Measurements from ENCODE around the gene CYP8B1. TPM values are rescaled to one million over a fixed set of nuclear protein-coding genes. Genes with fewer than 3 reads are reported as not detected.

CYP8B1 gene, protein sequence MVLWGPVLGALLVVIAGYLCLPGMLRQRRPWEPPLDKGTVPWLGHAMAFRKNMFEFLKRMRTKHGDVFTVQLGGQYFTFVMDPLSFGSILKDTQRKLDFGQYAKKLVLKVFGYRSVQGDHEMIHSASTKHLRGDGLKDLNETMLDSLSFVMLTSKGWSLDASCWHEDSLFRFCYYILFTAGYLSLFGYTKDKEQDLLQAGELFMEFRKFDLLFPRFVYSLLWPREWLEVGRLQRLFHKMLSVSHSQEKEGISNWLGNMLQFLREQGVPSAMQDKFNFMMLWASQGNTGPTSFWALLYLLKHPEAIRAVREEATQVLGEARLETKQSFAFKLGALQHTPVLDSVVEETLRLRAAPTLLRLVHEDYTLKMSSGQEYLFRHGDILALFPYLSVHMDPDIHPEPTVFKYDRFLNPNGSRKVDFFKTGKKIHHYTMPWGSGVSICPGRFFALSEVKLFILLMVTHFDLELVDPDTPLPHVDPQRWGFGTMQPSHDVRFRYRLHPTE
- total RNA-seq (2022; extraction: Qiagen RNA extraction): 0.02 TPM in 1 of 5 replicates, not detected in the others

DNA sequence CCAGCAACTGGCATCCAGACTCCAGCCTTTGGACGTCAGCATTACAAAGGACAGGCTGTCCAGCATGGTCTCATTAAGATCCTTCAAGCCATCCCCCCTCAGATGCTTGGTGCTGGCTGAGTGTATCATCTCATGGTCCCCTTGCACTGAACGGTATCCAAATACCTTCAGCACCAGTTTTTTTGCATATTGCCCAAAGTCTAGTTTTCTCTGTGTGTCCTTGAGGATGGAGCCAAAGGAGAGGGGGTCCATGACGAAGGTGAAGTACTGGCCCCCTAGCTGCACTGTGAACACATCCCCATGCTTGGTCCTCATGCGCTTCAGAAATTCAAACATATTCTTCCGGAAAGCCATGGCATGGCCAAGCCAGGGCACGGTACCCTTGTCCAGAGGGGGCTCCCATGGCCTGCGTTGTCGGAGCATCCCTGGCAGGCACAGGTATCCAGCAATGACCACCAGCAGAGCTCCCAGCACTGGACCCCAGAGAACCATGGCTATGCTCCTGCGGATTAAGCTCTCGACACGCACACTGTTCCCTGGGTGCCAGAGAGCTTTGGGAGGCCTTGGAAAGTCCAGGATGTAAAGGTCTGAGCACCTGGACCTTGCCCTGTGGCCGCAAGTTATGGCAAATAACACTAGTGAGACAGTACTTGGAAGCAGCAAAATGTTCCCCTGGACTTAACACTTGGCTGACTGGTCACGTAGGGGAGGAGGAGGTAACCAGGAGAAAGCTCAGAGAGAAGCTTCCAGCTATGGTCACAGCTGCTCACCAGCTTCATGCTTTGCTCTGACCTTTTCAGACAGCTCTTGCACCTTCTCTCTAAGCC is at the start of gene CYP8B1:
Gene CYP8B1 (minus strand): TSS at position 555 of the 827 bp plus-strand sequence. CDS start 63 bp downstream, at position 492.

DNA sequence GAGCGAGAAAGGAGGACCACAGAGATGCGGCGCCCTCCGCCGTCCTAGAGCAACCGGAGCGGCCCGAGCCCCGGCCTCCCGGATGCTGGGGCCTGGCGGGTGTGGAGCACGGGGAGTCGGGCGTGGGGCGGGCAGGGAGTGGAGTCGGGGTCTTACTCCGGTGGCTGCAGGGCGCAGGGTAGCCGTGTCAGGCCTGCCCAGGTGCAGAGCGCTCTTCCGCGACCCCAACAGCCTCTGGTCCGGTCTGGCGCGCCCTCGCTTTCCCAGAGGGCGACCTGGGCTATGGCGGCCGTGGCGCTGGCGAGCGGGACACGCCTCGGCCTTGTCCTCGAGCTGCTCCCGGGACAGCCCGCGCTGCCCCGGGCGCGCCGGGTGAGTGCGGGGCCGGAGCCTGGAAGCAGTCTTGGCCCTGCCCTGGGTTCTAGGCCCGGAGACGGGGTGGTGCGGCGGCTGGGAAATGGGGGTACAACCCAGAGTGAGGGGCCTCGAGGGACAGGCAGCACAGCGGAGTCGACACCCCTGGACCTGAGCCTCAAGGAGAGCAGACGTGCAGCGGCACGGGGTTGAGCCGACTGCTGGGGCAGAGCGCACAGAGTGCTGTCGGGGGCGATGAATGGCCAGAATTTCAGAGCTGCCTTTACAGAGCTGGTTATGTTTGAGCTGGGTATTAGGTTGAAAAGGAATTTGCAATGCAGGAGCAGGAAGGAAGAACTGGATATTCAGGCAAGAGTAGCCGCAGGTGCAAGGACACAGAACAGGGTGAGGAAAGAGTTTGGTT is 30.6 kb upstream of the CYP8B1 start, which contains the start of gene ZNF662:
Gene ZNF662 (plus strand): TSS at position 73 of the 778 bp plus-strand sequence. CDS start 1,973 bp downstream, outside the sequence.

Other genes starting within 250 kb of the CYP8B1 start
- gene ZBTB47, start 222.2 kb downstream of the CYP8B1 start, total RNA-seq (2022; extraction: Qiagen RNA extraction): 5.3 to 6.5 TPM (median 5.8 TPM) in 5 replicates
- gene KLHL40, start 190.3 kb downstream of the CYP8B1 start, total RNA-seq (2022; extraction: Qiagen RNA extraction): not detected in 5 replicates
- not detected in 5 replicates for gene HHATL, start 173.1 kb downstream of the CYP8B1 start, total RNA-seq (2022; extraction: Qiagen RNA extraction)
- gene CCDC13, start 102.6 kb downstream of the CYP8B1 start, total RNA-seq (2022; extraction: Qiagen RNA extraction): 0.26 to 0.50 TPM (median 0.45 TPM) in 5 replicates
- gene HIGD1A, start 71.4 kb downstream of the CYP8B1 start, total RNA-seq (2022; extraction: Qiagen RNA extraction): 70.8 to 94.1 TPM (median 72.1 TPM) in 5 replicates
- 0.09 to 0.13 TPM (median 0.10 TPM) in 3 of 5 replicates, not detected in the others for gene ACKR2, start 66.4 kb downstream of the CYP8B1 start, total RNA-seq (2022; extraction: Qiagen RNA extraction)
- not detected in 5 replicates for gene ZNF662, start 30.3 kb upstream of the CYP8B1 start, total RNA-seq (2022; extraction: Qiagen RNA extraction)
- gene GASK1A, start 103.4 kb upstream of the CYP8B1 start, total RNA-seq (2022; extraction: Qiagen RNA extraction): not detected in 5 replicates
- gene POMGNT2, start 230.2 kb upstream of the CYP8B1 start, total RNA-seq (2022; extraction: Qiagen RNA extraction): 7.0 to 9.1 TPM (median 8.6 TPM) in 5 replicates